Stimulated activated naive CD8-positive, alpha-beta T cell treated with anti-CD3 and anti-CD28 coated beads, Interleukin-15, Interleukin-2, amounts not matched to agents 100 U/mL and 50 U/mL, for 24 hours (primary cell): ENCODE results near the gene FAM171A1.
A peak's percentile ranks its signal among the peaks of the same experiment; 100 is the strongest.

ENCODE experiments used
- ATAC-seq: fragments of 150-1000 bp; cut with Tn5 transposase; one replicate; pipeline ENCODE4 v1.10.0; 2021
- DNase-seq: peaks from one replicate; pipeline ENCODE4 v3.0.0; 2021

Gene FAM171A1

GRCh38 chr10:15168291-15168785 is 202.8 kb downstream of the FAM171A1 start, which contains the start of gene NMT2:
NMT2 (minus strand) TSS chr10:15168693; CDS start chr10:15168612, 81 bp downstream.
- DNase-seq: no peak
- ATAC-seq: peak; percentile 81

GRCh38 chr10:15167411-15168290 is 203.4 kb downstream of the FAM171A1 start:
- ATAC-seq (peak; percentile 42), DNase-seq (peak; percentile 56)

- ATAC-seq (no peak), DNase-seq (no peak)
Observed at GRCh38 chr10:15166325-15166724, 204.8 kb downstream of the FAM171A1 start.

GRCh38 chr10:15163253-15163828 is 207.7 kb downstream of the FAM171A1 start:
- ATAC-seq (no peak), DNase-seq (no peak)
